Panc1 (cell line): ENCODE data around the gene PIPOX. TPM values are rescaled to one million over a fixed set of nuclear protein-coding genes. Genes with fewer than 3 reads are reported as not detected.

ENCODE experiments used
- ATAC-seq: fragments of 200-7000 bp; cut with Tn5 transposase; 2 replicates; pipeline ENCODE4 v1.9.1; 2020; ENCODE audit warnings: mild to moderate bottlenecking, moderate library complexity
- BruUV-seq: library from RNA; stranded (reverse); fragments of 400-500 nt; replicated peaks from 2 replicates; lab custom pipeline; 2021; lab: Mats Ljungman, UMichigan
- CTCF ChIA-PET: fragments of 300-600 bp; sonication (Branson Sonifier 250); formaldehyde crosslinking; loops from one replicate; lab custom pipeline; 2022; ENCODE audit warnings: antibody characterized with exemption; lab: Charles Lee
- POLR2A ChIA-PET: fragments of 300-600 bp; sonication (Branson Sonifier 250); formaldehyde crosslinking; loops from one replicate; lab custom pipeline; 2022; ENCODE audit warnings: antibody characterized with exemption; lab: Charles Lee
- DNase-seq: peaks from one replicate; pipeline ENCODE4 v3.0.0-alpha.2; 2010; ENCODE audit warnings: low read depth, low spot score
- H3K27ac ChIP-seq: 2 replicates; pipeline ENCODE4 v1.5.1; 2011; ENCODE audit warnings: mild to moderate bottlenecking, low read length, inconsistent platforms
- H3K27me3 ChIP-seq: fragments of 200-500 bp; sonication (Bioruptor generic); 2 replicates; pipeline ENCODE4 v1.6.0; 2014; ENCODE audit warnings: low read length, inconsistent platforms; ENCODE audit not compliant: control insufficient read depth, insufficient read depth
- H3K36me3 ChIP-seq: fragments of 200-500 bp; sonication (Bioruptor generic); 2 replicates; pipeline ENCODE4 v1.5.1; 2014; ENCODE audit warnings: inconsistent platforms, mild to moderate bottlenecking, low read length, moderate library complexity; ENCODE audit not compliant: control insufficient read depth, insufficient read depth
- H3K4me1 ChIP-seq: 2 replicates; pipeline ENCODE4 v1.5.1; 2011; ENCODE audit warnings: inconsistent platforms, mild to moderate bottlenecking, low read length, moderate library complexity; ENCODE audit not compliant: control insufficient read depth, insufficient read depth
- H3K4me3 ChIP-seq, 2 experiments: 2 replicates each; pipeline ENCODE4 v1.5.1; 2011 to 2012; ENCODE audit warnings: low read depth in 2 of 2, low read length in 2 of 2, mild to moderate bottlenecking in 2 of 2, inconsistent platforms in 1 of 2, moderate library complexity in 1 of 2
- H3K9me3 ChIP-seq: fragments of 200-500 bp; sonication (Bioruptor generic); 2 replicates; pipeline ENCODE4 v1.5.1; 2014; ENCODE audit warnings: low read depth, mild to moderate bottlenecking, inconsistent platforms, low read length, moderate library complexity; ENCODE audit not compliant: control insufficient read depth, insufficient read depth
- CTCF ChIP-seq: fragments of 450-650 bp; IDR thresholded peaks from 2 replicates; pipeline ENCODE4 v1.5.1; 2017; ENCODE audit warnings: mild to moderate bottlenecking
- POLR2AphosphoS5 ChIP-seq: IDR thresholded peaks from 2 replicates; pipeline ENCODE4 v1.6.1; 2012; ENCODE audit warnings: mild to moderate bottlenecking, low read depth, low read length, moderate library complexity
- REST ChIP-seq, 2 experiments: IDR thresholded peaks; 2 replicates each; pipeline ENCODE4 v1.6.1; 2011 to 2012; ENCODE audit warnings: low read depth in 2 of 2, control low read depth in 1 of 2, low read length in 1 of 2, mild to moderate bottlenecking in 1 of 2, moderate library complexity in 1 of 2; ENCODE audit not compliant: insufficient read depth in 1 of 2
- SIN3A ChIP-seq: IDR thresholded peaks from 2 replicates; pipeline ENCODE4 v1.6.1; 2012; ENCODE audit warnings: low read depth, mild to moderate bottlenecking, low read length, moderate library complexity, borderline replicate concordance; ENCODE audit not compliant: insufficient read depth
- TCF7L2 ChIP-seq: IDR thresholded peaks from 2 replicates; pipeline ENCODE4 v1.6.1; 2011; ENCODE audit warnings: mild to moderate bottlenecking, low read depth, low read length, inconsistent platforms
- in situ Hi-C: cut with HindIII; loops from 2 replicates; pipeline ENCODE4 v1.10.0; 2016; ENCODE audit warnings: low sequenced_read_pairs, low pct_unique_long_range_greater_than_20kb
- intact Hi-C: fragments of 100-400 bp; cut with micrococcal nuclease; formaldehyde crosslinking; loops from one replicate; pipeline ENCODE4 v1.10.0; 2022; ENCODE audit not compliant: unreplicated experiment
- total RNA-seq: library from RNA; stranded (reverse); gene quantifications from one replicate; pipeline ENCODE4 v1.2.1, GENCODE V29; 2021; ENCODE audit not compliant: unreplicated experiment

Gene PIPOX
- total RNA-seq, 1 experiment from 2014 or later, result 2.4 TPM

GRCh38 chr17:29037739-29038084 lies 5.2 kb upstream of the PIPOX start:
- Histone ChIP-seq H3K4me1 (no peaks in the 10 kb centered on the region; the same call in 1 of the 2 replicates), H3K4me3 (no peak overlapping the region; a peak in 1 of 4 replicates), H3K36me3 (no peaks in the 10 kb centered on the region), H3K27me3 (peaks cover 18% of the 10 kb centered on the region), H3K27ac (no peak overlapping the region), H3K9me3 (peaks cover 11% of the 10 kb centered on the region; the same call in 1 of the 2 replicates)
- intact Hi-C loops (no loop called here), in situ Hi-C loops (no loop called here)
- no peak for TF ChIP-seq SIN3A
- TF ChIP-seq CTCF, result no peak
- TF ChIP-seq TCF7L2, result no peak
- no peak for TF ChIP-seq POLR2AphosphoS5
- TF ChIP-seq REST (IDR thresholded peaks at IDR 0.05; ENCODE audit: insufficient read depth in 1 of 2, low read depth in 2 of 2, low read length in 1 of 2), result no peak
- POLR2A ChIA-PET, result interaction anchor here (0.5 kb wide), 1 partner anchor 169 kb away, joined by 4 read pairs; no protein-coding TSS in a partner anchor
- DNase-seq (no peak), ATAC-seq (peak; percentile 48)
- CTCF ChIA-PET, result no interaction called here
- BruUV-seq, result no TSS peak

GRCh38 chr17:29038085-29038795 lies 4.7 kb upstream of the PIPOX start:
- Histone ChIP-seq H3K36me3 (no peaks in the 10 kb centered on the region), H3K4me1 (no peaks in the 10 kb centered on the region; the same call in 1 of the 2 replicates), H3K27ac (no peak overlapping the region), H3K9me3 (peaks cover 11% of the 10 kb centered on the region; the same call in 1 of the 2 replicates), H3K27me3 (peaks cover 14% of the 10 kb centered on the region), H3K4me3 (no peak overlapping the region; a peak in 1 of 4 replicates)
- ChIA-PET POLR2A (no interaction called here), CTCF (interaction anchor here (0.6 kb wide), 1 partner anchor 74 kb away, joined by 4 read pairs; no protein-coding TSS in a partner anchor)
- DNase-seq (no peak), ATAC-seq (peak; percentile 17; the same call in 1 of the 2 replicates)
- no peak for TF ChIP-seq POLR2AphosphoS5
- TF ChIP-seq CTCF, result no peak
- no peak for TF ChIP-seq REST (IDR thresholded peaks at IDR 0.05; ENCODE audit: insufficient read depth in 1 of 2, low read depth in 2 of 2, low read length in 1 of 2)
- no peak for TF ChIP-seq TCF7L2
- TF ChIP-seq SIN3A, result no peak
- intact Hi-C loops, result no loop called here
- in situ Hi-C loops, result no loop called here
- no TSS peak for BruUV-seq
